Measurements from ENCODE around the gene HYCC1.
"Not testable (repeated sequence)": the region's sequence is repeated elsewhere in the genome, so short reads cannot be mapped to it uniquely, and the experiment has no call there.

The HYCC1 gene

DNA sequence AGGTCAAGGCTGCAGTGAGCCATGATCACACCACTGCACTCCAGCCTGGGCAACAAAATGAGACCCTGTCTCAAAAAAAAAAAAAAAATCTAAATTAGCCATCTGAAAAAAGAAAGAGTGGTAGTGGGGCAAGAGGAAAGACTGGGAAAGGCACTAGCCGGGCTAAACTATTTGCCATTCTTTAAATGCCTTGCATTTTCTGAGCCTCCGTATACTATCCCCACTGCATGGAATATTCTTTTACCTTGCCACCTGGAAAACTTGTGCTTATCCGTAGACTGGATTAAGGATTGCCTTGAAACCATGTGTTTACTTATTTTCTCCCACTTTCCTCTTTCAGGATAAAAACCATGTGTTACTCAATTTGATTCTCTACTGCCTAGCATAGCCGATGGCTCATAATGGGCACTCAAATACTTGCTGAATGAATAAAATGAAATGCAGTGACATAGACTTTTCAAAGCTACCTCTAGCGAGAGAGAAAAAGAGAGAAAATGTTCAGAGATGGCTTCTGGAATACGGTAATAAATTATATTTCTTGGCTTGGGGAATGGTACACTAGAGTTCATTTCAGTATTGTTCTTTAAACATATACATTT, 30.6 kb downstream of the HYCC1 start:
- ATAC-seq (ENCODE audit: low read depth) (no peak), DNase-seq (ENCODE audit: low spot score in 2 of 2) (no peak)
- Mint-ChIP-seq H3K27ac (no peak overlapping the region), H3K9me3 (no peaks in the 10 kb centered on the region), H3K4me1 (no peaks in the 10 kb centered on the region), H3K27me3 (no peaks in the 10 kb centered on the region), H3K36me3 (peaks cover 16% of the 10 kb centered on the region), H3K4me3 (no peak overlapping the region)

GRCh38 chr7:22980422-22980821, 33.5 kb downstream of the HYCC1 start:
- peaks cover 16% of the 10 kb centered on the region for H3K36me3 Mint-ChIP-seq
- DNase-seq (ENCODE audit: low spot score in 2 of 2) (no peak), ATAC-seq (ENCODE audit: low read depth) (no peak)
- H3K27ac Mint-ChIP-seq = no peak overlapping the region
- H3K9me3 Mint-ChIP-seq = no peaks in the 10 kb centered on the region
- H3K4me1 Mint-ChIP-seq = no peaks in the 10 kb centered on the region
- no peak overlapping the region for H3K4me3 Mint-ChIP-seq
- no peaks in the 10 kb centered on the region for H3K27me3 Mint-ChIP-seq

- Mint-ChIP-seq H3K27ac (no peak overlapping the region), H3K36me3 (peaks cover 15% of the 10 kb centered on the region), H3K9me3 (no peaks in the 10 kb centered on the region), H3K4me3 (no peak overlapping the region), H3K4me1 (no peaks in the 10 kb centered on the region), H3K27me3 (no peaks in the 10 kb centered on the region)
- DNase-seq (ENCODE audit: low spot score in 2 of 2) (no peak), ATAC-seq (ENCODE audit: low read depth) (no peak)
Measured at GRCh38 chr7:22979861-22980260, 34.1 kb downstream of the HYCC1 start.

DNA sequence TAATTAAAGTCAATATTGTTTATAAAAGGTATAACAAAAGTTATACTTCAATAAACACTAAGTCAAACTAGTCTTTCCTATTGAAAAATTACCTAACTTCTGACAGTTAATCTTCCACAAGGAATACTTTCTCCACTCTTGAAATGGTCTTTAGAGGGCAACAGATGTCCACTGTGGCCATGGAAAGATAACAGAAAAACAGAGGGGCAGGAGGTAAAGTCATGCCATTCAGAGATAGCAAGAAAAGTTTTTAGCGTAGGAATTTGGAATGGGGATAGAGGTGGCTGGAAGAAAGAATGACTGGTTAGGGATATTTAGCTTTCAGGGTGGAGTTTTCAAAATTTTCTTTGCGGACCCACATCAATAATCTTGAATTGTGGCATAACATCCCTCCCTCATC, 34.7 kb downstream of the HYCC1 start:
- ATAC-seq (ENCODE audit: low read depth) = no peak
- H3K27me3 Mint-ChIP-seq = no peaks in the 10 kb centered on the region
- no peak overlapping the region for H3K4me3 Mint-ChIP-seq
- no peak for DNase-seq (ENCODE audit: low spot score in 2 of 2)
- H3K9me3 Mint-ChIP-seq = no peaks in the 10 kb centered on the region
- peaks cover 14% of the 10 kb centered on the region for H3K36me3 Mint-ChIP-seq
- no peaks in the 10 kb centered on the region for H3K4me1 Mint-ChIP-seq
- H3K27ac Mint-ChIP-seq = no peak overlapping the region

GRCh38 chr7:22974636-22975035, 39.3 kb downstream of the HYCC1 start:
- H3K27ac Mint-ChIP-seq; H3K27me3 Mint-ChIP-seq; H3K9me3 Mint-ChIP-seq; DNase-seq (ENCODE audit: low spot score in 2 of 2); ATAC-seq (ENCODE audit: low read depth); H3K4me3 Mint-ChIP-seq; H3K4me1 Mint-ChIP-seq: not testable (repeated sequence)
- peaks cover 18% of the 10 kb centered on the region for H3K36me3 Mint-ChIP-seq

GRCh38 chr7:22972207-22972606, 41.7 kb downstream of the HYCC1 start:
- peaks cover 2% of the 10 kb centered on the region for H3K4me1 Mint-ChIP-seq
- ATAC-seq (ENCODE audit: low read depth) (no peak), DNase-seq (ENCODE audit: low spot score in 2 of 2) (no peak)
- H3K9me3 Mint-ChIP-seq = no peaks in the 10 kb centered on the region
- H3K27me3 Mint-ChIP-seq = no peaks in the 10 kb centered on the region
- H3K4me3 Mint-ChIP-seq = no peak overlapping the region
- H3K27ac Mint-ChIP-seq = no peak overlapping the region
- H3K36me3 Mint-ChIP-seq = peaks cover 23% of the 10 kb centered on the region

- Mint-ChIP-seq H3K27me3 (no peaks in the 10 kb centered on the region), H3K27ac (no peak overlapping the region), H3K36me3 (peaks cover 18% of the 10 kb centered on the region), H3K9me3 (no peaks in the 10 kb centered on the region), H3K4me3 (no peak overlapping the region), H3K4me1 (peaks cover 2% of the 10 kb centered on the region)
- DNase-seq (ENCODE audit: low spot score in 2 of 2) (no peak), ATAC-seq (ENCODE audit: low read depth) (no peak)
Measured at GRCh38 chr7:22969010-22969431, 44.9 kb downstream of the HYCC1 start.
